OCI-LY7 (cell line): Measurements from ENCODE around the gene MSRB1. TPM values are rescaled to one million over a fixed set of nuclear protein-coding genes. Genes with fewer than 3 reads are reported as not detected.

ENCODE experiments used
- BruUV-seq: library from RNA; stranded (reverse); fragments of 400-500 nt; replicated peaks from 2 replicates; lab custom pipeline; 2021; lab: Mats Ljungman, UMichigan
- CTCF ChIA-PET: fragments of 300-600 bp; sonication (Branson Sonifier 250); formaldehyde crosslinking; loops from one replicate; lab custom pipeline; 2022; ENCODE audit warnings: antibody characterized with exemption; ENCODE audit not compliant: unreplicated experiment; lab: Charles Lee
- POLR2A ChIA-PET: fragments of 300-600 bp; sonication (Branson Sonifier 250); formaldehyde crosslinking; loops from one replicate; lab custom pipeline; 2022; ENCODE audit warnings: antibody characterized with exemption; lab: Charles Lee
- DNase-seq: peaks from one replicate; pipeline ENCODE4 v3.0.0-alpha.2; 2015; ENCODE audit warnings: low spot score
- H2AFZ ChIP-seq: fragments of 200-600 bp; sonication (generic), shearing (Covaris generic); 2 replicates; pipeline ENCODE4 v1.6.1; 2014; ENCODE audit warnings: mild to moderate bottlenecking, antibody characterized with exemption, low read length, moderate library complexity
- H3K27ac ChIP-seq: fragments of 200-600 bp; sonication (generic); 2 replicates; pipeline ENCODE4 v1.5.1; 2014; ENCODE audit warnings: mixed run types, low read depth, mild to moderate bottlenecking, moderate library complexity, low read length, inconsistent platforms; ENCODE audit not compliant: poor library complexity, severe bottlenecking
- H3K36me3 ChIP-seq: fragments of 200-600 bp; sonication (generic); 2 replicates; pipeline ENCODE4 v1.6.1; 2014; ENCODE audit warnings: mild to moderate bottlenecking, antibody characterized with exemption, low read length, moderate library complexity, mixed read lengths; ENCODE audit not compliant: insufficient read depth
- H3K4me1 ChIP-seq: fragments of 200-600 bp; sonication (generic); 2 replicates; pipeline ENCODE4 v1.5.1; 2014; ENCODE audit warnings: mild to moderate bottlenecking, low read length; ENCODE audit not compliant: insufficient read depth, poor library complexity, severe bottlenecking
- H3K4me2 ChIP-seq: fragments of 200-600 bp; sonication (generic); 2 replicates; pipeline ENCODE4 v1.6.1; 2014; ENCODE audit warnings: mild to moderate bottlenecking, low read length
- H3K4me3 ChIP-seq: fragments of 200-600 bp; sonication (generic); 2 replicates; pipeline ENCODE4 v1.5.1; 2014; ENCODE audit warnings: mild to moderate bottlenecking, low read depth, low read length; ENCODE audit not compliant: poor library complexity, severe bottlenecking
- H3K79me2 ChIP-seq: fragments of 200-600 bp; sonication (generic); 2 replicates; pipeline ENCODE4 v1.6.1; 2016; ENCODE audit warnings: low read depth, mild to moderate bottlenecking, low read length, moderate library complexity, mixed read lengths; ENCODE audit not compliant: insufficient read depth
- H3K9me2 ChIP-seq: fragments of 200-600 bp; sonication (generic); 2 replicates; pipeline ENCODE4 v1.6.1; 2016; ENCODE audit warnings: mild to moderate bottlenecking, low read length, mixed read lengths; ENCODE audit not compliant: insufficient read depth
- H3K9me3 ChIP-seq: fragments of 200-600 bp; sonication (generic); 2 replicates; pipeline ENCODE4 v1.6.1; 2014; ENCODE audit warnings: mild to moderate bottlenecking, mixed run types, low read length, mixed read lengths
- H4K20me1 ChIP-seq: fragments of 200-600 bp; sonication (generic); 2 replicates; pipeline ENCODE4 v1.6.1; 2014; ENCODE audit warnings: mild to moderate bottlenecking, antibody characterized with exemption, low read length, moderate library complexity, mixed read lengths; ENCODE audit not compliant: insufficient read depth
- CTCF ChIP-seq: fragments of 200-600 bp; sonication (generic); conservative IDR thresholded peaks from 2 replicates; pipeline ENCODE4 v1.5.1; 2014; ENCODE audit warnings: mild to moderate bottlenecking, antibody characterized with exemption, low read length, moderate library complexity, mixed read lengths
- EZH2phosphoT487 ChIP-seq: fragments of 200-600 bp; sonication (generic); IDR thresholded peaks from 2 replicates; pipeline ENCODE4 v1.6.1; 2018; ENCODE audit warnings: low read depth, borderline replicate concordance, mild to moderate bottlenecking, mixed run types, antibody characterized with exemption, low read length, moderate library complexity, mixed read lengths
- intact Hi-C: fragments of 100-400 bp; cut with micrococcal nuclease; formaldehyde crosslinking; loops from one replicate; pipeline ENCODE4 v1.10.0; 2022; ENCODE audit not compliant: unreplicated experiment
- total RNA-seq, 2 experiments: library from RNA; depleted of rRNA in 1 of 2; stranded (reverse); fragments of >200 nt in 1 of 2; shearing (Covaris generic) in 1 of 2; gene quantifications; 2 replicates each; pipeline ENCODE4 v1.2.3, GENCODE V29; 2014 to 2022

Gene MSRB1
- total RNA-seq, 2 experiments from 2014 or later: 9.0 to 17.6 TPM

DNA sequence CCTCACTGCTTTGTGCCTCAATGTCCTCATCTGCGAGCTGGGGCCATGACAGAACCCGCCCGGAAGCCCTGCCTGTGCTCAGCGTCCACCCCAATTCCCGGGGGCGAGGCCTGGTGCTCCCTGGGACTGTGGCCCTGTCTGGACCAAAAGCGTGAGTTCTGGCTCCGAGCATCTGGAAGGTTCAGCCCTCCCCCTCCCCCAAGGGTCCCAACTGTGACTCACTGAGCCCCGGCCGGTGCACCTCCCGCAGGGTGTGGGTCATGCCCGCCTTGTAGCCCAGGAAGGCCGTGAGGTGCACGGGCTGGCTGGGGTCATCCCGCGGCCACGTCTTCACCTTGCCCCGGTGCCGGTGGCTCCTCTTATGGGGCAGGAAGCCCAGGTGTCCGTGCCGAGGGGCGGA lies 10.7 kb upstream of the MSRB1 start:
- Histone ChIP-seq H3K4me2 (no peak overlapping the region), H3K79me2 (no peaks in the 10 kb centered on the region), H3K4me3 (no peak overlapping the region), H3K9me2 (no peaks in the 10 kb centered on the region), H2AFZ (no peak overlapping the region), H3K36me3 (no peaks in the 10 kb centered on the region), H4K20me1 (no peaks in the 10 kb centered on the region), H3K9me3 (no peaks in the 10 kb centered on the region), H3K4me1 (peaks cover 1% of the 10 kb centered on the region), H3K27ac (no peak overlapping the region)
- ChIA-PET POLR2A (no interaction called here), CTCF (interaction anchor here (0.6 kb wide), 1 partner anchor 13 kb away, joined by 3 read pairs; no protein-coding TSS in a partner anchor)
- TF ChIP-seq CTCF (no peak), EZH2phosphoT487 (no peak)
- no peak for DNase-seq
- intact Hi-C loops: no loop called here
- no TSS peak for BruUV-seq

GRCh38 chr16:1950559-1950958 lies 7.6 kb upstream of the MSRB1 start:
- H3K9me3 ChIP-seq: no peaks in the 10 kb centered on the region
- H3K4me1 ChIP-seq: no peaks in the 10 kb centered on the region
- intact Hi-C loops: no loop called here
- no peaks in the 10 kb centered on the region for H3K36me3 ChIP-seq
- no peak overlapping the region for H3K27ac ChIP-seq
- no peaks in the 10 kb centered on the region for H3K9me2 ChIP-seq
- no TSS peak for BruUV-seq
- no peaks in the 10 kb centered on the region for H4K20me1 ChIP-seq
- no peak overlapping the region for H3K4me3 ChIP-seq
- H3K4me2 ChIP-seq: no peak overlapping the region
- TF ChIP-seq CTCF (no peak), EZH2phosphoT487 (no peak)
- POLR2A ChIA-PET: no interaction called here
- H2AFZ ChIP-seq: no peak overlapping the region
- DNase-seq: no peak
- no peaks in the 10 kb centered on the region for H3K79me2 ChIP-seq
- CTCF ChIA-PET: no interaction called here

DNA sequence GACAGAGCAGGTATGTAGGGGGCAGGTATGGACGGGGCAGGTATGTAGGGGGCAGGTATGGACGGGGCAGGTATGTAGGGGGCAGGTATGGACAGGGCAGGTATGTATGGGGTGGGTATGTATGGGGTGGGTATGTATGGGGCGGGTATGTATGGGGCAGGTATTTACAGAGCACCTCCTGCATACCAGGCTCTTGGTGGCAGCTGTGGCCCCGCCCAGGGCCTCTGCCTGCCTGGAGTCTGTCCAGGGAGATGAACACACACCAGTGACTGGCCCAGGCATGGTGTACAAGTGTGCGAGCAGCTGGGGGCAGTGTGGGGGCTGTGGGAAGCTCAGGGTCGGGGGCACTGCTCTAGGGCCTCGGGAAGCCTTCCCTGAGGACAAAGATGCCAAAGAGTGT lies 7.0 kb upstream of the MSRB1 start:
- no peaks in the 10 kb centered on the region for H3K79me2 ChIP-seq
- no peak for TF ChIP-seq EZH2phosphoT487
- no peak for TF ChIP-seq CTCF
- POLR2A ChIA-PET: no interaction called here
- no peak overlapping the region for H3K4me2 ChIP-seq
- H3K36me3 ChIP-seq: no peaks in the 10 kb centered on the region
- intact Hi-C loops: no loop called here
- H3K27ac ChIP-seq: no peak overlapping the region
- no peaks in the 10 kb centered on the region for H3K4me1 ChIP-seq
- no peaks in the 10 kb centered on the region for H3K9me2 ChIP-seq
- DNase-seq: no peak
- no peak overlapping the region for H2AFZ ChIP-seq
- no TSS peak for BruUV-seq
- no peaks in the 10 kb centered on the region for H4K20me1 ChIP-seq
- H3K4me3 ChIP-seq: no peak overlapping the region
- no peaks in the 10 kb centered on the region for H3K9me3 ChIP-seq
- CTCF ChIA-PET: no interaction called here
